GM12875 (cell line): ENCODE data around the gene AIPL1.

Experiments used
- H3K4me3 ChIP-seq: one replicate; pipeline ENCODE4 v1.5.1; 2011; ENCODE audit warnings: low read depth, low read length, control low read depth
- TF ChIP-seq, protein P1 (sequence below): IDR thresholded peaks from 2 replicates; pipeline ENCODE4 v1.5.1; 2011; ENCODE audit warnings: low read depth, mild to moderate bottlenecking, control low read depth, inconsistent platforms, low read length, moderate library complexity, borderline replicate concordance; ENCODE audit not compliant: insufficient read depth

AIPL1 gene

DNA sequence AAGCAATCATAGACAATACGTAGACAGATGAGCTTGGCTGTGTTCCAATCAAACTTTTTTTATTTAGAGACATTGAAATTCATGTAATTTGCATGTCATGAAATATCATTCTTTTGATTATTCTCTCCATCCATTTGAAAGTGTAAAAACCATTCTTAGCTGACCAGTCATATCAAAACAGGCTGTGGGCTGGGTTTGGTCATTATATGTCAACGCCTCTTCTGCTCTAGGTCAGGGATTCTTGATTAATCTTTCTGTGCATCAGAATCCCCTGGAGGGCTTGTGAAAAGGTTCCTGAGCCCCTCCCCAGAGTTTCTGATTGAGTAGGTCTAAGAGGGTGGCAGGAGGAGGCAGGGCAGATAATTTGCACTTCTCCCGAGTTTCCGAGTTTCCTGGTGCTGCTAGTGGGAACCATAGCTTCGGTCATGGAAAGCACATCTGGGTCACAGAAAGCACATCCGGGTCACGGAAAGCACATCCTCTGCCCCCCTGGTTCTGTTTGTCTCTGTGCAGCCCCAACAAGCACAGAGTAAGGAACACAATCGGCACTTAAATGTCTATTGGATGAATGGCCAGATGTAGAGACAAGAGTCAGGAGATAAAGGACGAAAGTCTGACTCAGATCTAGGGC lies 25.7 kb upstream of the AIPL1 start:
- TF ChIP-seq, protein P1, sequence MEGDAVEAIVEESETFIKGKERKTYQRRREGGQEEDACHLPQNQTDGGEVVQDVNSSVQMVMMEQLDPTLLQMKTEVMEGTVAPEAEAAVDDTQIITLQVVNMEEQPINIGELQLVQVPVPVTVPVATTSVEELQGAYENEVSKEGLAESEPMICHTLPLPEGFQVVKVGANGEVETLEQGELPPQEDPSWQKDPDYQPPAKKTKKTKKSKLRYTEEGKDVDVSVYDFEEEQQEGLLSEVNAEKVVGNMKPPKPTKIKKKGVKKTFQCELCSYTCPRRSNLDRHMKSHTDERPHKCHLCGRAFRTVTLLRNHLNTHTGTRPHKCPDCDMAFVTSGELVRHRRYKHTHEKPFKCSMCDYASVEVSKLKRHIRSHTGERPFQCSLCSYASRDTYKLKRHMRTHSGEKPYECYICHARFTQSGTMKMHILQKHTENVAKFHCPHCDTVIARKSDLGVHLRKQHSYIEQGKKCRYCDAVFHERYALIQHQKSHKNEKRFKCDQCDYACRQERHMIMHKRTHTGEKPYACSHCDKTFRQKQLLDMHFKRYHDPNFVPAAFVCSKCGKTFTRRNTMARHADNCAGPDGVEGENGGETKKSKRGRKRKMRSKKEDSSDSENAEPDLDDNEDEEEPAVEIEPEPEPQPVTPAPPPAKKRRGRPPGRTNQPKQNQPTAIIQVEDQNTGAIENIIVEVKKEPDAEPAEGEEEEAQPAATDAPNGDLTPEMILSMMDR, result no peak
- no peak overlapping the region for H3K4me3 ChIP-seq

DNA sequence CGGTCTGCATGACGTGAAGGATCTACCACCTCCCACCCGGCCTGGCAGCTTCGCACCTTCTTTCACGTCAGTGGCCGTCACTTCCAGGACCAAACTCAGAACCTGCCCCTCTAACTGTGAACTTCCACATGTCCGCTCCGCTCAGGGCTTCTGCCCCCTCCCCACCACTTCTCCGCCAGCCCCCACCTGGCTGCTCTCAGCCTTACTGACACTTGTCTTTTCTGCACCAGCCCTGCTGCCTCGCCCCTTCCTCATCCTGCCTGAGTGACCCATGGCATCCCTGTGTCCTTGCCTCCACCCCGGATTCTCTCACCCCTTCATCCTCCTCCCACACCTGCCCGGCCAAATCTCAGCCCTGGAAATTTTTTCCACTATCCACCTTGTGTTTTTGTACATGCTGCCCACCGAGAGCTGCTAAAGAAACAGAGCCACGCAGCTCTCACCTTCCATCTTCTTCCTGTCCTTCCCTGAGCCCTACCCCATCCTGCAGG lies 23.6 kb upstream of the AIPL1 start:
- H3K4me3 ChIP-seq, result no peak overlapping the region
- TF ChIP-seq, protein P1, result no peak

DNA sequence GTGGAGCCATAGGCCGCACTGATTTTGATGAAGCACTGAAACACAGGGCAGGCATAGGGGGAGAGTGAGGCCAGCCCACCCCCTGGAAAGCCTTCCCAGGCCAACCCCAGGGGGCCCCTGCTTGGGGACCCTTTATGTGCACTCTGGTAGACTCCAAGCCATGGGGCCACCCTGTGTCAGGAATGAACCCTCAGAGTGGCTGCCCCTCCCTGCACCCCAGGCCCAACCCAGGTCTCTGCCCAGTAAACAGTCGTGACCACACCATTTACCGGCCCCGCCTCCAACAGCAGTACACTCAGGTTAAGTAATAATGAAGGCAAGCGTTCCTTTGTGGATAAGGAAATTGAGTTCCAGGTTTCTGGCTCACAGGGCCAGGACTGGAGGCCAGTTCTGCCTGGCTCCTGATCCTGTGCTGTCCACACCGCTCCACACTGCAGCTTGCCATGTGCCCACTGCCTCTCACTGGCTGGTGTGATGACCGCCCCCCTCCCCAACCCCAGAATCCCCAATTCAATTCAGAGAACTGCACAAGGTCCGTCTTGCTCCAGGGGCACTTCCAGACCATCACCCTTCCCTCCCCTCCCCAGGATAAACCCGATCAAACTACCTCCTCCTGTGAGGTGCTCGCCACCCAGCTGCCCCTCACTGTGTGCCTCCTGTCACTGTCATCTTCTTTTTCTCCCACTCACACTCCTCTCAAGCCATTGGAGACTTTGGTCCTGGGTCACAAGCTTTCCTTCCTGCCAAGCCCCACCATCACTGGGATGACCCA lies 23.0 kb upstream of the AIPL1 start:
- H3K4me3 ChIP-seq, result no peak overlapping the region
- TF ChIP-seq, protein P1, result no peak

DNA sequence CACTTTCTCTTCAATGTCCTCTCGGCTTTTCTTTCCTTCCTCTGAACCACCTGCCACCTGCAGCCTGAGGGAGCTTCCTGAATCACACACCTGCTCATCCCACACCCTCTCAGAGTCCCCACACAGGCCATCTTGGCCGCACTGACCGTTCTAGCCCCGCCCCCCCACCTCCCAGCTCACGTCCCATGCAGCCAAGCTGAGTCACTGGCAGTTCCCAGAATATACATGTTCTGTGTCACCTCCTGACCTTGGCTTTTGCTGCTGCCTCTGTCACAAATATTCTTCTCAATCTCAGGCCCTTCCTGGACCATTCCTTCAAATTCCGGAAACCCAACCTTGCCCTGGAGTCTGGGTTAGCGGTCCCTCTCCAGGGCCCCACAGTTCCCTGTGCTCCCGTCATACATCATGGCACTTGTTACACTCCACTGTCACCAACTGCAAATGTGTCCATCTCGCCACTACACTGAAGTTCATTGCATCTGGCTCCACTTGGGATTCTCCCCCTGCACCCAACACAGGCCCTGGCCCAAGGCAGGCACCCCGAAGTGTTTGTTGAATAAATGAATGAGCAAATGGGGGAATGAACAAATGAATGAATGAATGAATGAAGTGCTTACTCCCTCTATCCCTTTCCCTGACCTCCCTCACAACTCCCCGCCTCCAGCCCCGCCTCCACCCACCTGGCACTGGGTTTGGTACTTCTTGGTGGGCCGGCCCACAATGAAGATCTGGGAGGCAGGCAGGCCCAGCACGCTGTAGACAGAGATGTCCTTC lies 22.2 kb upstream of the AIPL1 start:
- TF ChIP-seq, protein P1, result no peak
- no peak overlapping the region for H3K4me3 ChIP-seq

DNA sequence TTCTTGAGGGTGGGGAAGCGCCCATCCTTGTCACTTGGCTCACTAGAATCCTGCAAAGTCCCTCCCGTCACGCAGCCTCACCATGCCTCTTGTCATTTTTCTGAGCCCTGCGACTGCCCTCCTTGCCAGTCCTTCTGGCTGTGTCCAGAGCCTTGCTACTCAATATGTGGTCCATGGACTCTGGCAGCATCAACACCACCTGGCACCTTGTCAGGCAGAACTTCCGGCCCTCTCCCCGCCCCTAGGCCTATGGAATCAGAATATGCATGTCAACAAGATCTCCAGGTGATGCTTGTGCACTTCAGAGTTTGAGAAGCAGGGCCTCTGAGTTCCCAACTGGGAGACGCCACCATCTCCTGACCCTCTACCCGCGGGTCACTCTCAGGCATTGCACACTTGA lies 21.4 kb upstream of the AIPL1 start:
- TF ChIP-seq, protein P1, result no peak
- H3K4me3 ChIP-seq, result no peak overlapping the region

DNA sequence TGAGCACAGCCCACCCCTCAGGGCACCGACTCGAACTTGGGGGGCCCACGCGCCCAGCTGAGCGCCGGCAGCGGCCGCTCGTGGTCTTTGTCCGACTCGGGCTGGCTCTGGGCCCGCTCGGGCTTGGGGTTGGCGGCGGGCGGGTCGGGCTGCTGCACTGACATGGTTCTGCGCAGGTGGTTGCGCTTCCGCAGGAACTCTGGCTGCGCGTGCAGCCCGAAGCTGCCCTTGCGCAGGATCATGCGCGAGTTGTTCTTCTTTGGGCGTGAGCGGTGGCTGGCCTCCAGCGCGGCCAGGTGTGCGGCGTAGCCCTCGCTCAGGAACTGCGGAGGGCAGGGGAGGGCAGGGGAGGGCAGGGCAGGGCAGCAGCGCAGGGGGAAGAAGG lies 20.4 kb upstream of the AIPL1 start:
- no peak overlapping the region for H3K4me3 ChIP-seq
- TF ChIP-seq, protein P1, result no peak
